ENCODE measurements around the gene SVOPL.

DNA sequence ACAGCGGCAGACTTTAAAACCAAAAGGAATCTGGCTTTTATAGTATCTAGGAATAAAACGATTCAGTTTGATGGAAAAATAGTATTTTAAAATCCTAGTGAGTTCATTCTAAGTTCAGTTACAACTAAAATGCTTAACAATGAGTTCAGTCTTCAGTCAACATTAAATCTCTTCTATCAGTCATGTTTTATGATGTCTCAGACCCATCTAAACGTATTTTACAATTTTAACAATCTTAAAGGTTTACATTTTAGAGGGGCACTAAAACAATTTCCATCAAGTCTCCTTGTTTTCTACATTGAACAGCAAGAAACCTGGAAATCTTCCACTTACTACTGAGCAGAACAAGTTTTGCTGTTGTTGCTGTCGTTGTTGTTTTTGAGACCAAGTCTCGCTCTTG, 10.0 kb downstream of the SVOPL start:
- no peak for TF ChIP-seq POLR2AphosphoS5 (IDR thresholded peaks at IDR 0.05; ENCODE audit: low read depth, low read length)
- TF ChIP-seq, protein P1, sequence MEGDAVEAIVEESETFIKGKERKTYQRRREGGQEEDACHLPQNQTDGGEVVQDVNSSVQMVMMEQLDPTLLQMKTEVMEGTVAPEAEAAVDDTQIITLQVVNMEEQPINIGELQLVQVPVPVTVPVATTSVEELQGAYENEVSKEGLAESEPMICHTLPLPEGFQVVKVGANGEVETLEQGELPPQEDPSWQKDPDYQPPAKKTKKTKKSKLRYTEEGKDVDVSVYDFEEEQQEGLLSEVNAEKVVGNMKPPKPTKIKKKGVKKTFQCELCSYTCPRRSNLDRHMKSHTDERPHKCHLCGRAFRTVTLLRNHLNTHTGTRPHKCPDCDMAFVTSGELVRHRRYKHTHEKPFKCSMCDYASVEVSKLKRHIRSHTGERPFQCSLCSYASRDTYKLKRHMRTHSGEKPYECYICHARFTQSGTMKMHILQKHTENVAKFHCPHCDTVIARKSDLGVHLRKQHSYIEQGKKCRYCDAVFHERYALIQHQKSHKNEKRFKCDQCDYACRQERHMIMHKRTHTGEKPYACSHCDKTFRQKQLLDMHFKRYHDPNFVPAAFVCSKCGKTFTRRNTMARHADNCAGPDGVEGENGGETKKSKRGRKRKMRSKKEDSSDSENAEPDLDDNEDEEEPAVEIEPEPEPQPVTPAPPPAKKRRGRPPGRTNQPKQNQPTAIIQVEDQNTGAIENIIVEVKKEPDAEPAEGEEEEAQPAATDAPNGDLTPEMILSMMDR (IDR thresholded peaks at IDR 0.05): no peak
- TF ChIP-seq, protein P2, sequence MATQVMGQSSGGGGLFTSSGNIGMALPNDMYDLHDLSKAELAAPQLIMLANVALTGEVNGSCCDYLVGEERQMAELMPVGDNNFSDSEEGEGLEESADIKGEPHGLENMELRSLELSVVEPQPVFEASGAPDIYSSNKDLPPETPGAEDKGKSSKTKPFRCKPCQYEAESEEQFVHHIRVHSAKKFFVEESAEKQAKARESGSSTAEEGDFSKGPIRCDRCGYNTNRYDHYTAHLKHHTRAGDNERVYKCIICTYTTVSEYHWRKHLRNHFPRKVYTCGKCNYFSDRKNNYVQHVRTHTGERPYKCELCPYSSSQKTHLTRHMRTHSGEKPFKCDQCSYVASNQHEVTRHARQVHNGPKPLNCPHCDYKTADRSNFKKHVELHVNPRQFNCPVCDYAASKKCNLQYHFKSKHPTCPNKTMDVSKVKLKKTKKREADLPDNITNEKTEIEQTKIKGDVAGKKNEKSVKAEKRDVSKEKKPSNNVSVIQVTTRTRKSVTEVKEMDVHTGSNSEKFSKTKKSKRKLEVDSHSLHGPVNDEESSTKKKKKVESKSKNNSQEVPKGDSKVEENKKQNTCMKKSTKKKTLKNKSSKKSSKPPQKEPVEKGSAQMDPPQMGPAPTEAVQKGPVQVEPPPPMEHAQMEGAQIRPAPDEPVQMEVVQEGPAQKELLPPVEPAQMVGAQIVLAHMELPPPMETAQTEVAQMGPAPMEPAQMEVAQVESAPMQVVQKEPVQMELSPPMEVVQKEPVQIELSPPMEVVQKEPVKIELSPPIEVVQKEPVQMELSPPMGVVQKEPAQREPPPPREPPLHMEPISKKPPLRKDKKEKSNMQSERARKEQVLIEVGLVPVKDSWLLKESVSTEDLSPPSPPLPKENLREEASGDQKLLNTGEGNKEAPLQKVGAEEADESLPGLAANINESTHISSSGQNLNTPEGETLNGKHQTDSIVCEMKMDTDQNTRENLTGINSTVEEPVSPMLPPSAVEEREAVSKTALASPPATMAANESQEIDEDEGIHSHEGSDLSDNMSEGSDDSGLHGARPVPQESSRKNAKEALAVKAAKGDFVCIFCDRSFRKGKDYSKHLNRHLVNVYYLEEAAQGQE (IDR thresholded peaks at IDR 0.05; ENCODE audit: insufficient read depth in 1 of 2, low read depth in 2 of 2, low read length in 1 of 2): no peak
